K562 treated with DMSO at 1 percent for 4 hours (cell line): Measurements from ENCODE around the gene ZNF30. TPM values are rescaled to one million over a fixed set of nuclear protein-coding genes. Genes with fewer than 3 reads are reported as not detected.

ENCODE experiments used
- total RNA-seq: library from RNA; unstranded; fragments of 300-600 nt; gene quantifications from 2 replicates; pipeline ENCODE4 v1.2.3, GENCODE V29; 2022; ENCODE audit not compliant: insufficient read depth

The ZNF30 gene
- 8.5 and 17.1 TPM in 2 replicates for total RNA-seq

GRCh38 chr19:34926685-34927375 is at the start of gene ZNF30:
Gene ZNF30, plus strand, starts transcription at chr19:34926903. Its CDS starts 3,045 bp downstream, at chr19:34929948.

GRCh38 chr19:34963573-34964406 is 37.1 kb downstream of the ZNF30 start, which contains the start of gene ZNF792:
Gene ZNF792, minus strand, starts transcription at chr19:34964229. Its CDS starts 567 bp downstream, at chr19:34963662.

Other genes with a start within 250 kb of the ZNF30 start
- gene SCGB2B2, start 249.7 kb upstream of the ZNF30 start, total RNA-seq = not detected in 2 replicates
- 0.38 and 1.3 TPM in 2 replicates for gene ZNF302, start 249.2 kb upstream of the ZNF30 start, total RNA-seq
- 12.5 and 14.2 TPM in 2 replicates for gene ZNF181, start 192.7 kb upstream of the ZNF30 start, total RNA-seq
- gene ZNF599, start 153.7 kb upstream of the ZNF30 start, total RNA-seq = 6.2 and 6.5 TPM in 2 replicates
- 2.9 and 3.1 TPM in 2 replicates for gene ZNF792, start 37.3 kb downstream of the ZNF30 start, total RNA-seq
- gene GRAMD1A, start 73.4 kb downstream of the ZNF30 start, total RNA-seq = 71.0 and 92.8 TPM in 2 replicates
- gene SCN1B, start 103.6 kb downstream of the ZNF30 start, total RNA-seq = 4.4 and 5.1 TPM in 2 replicates
- 2.3 and 3.3 TPM in 2 replicates for gene HPN, start 114.8 kb downstream of the ZNF30 start, total RNA-seq
- not detected in 2 replicates for gene FXYD3, start 188.9 kb downstream of the ZNF30 start, total RNA-seq
- gene LGI4, start 208.2 kb downstream of the ZNF30 start, total RNA-seq = 0.47 and 2.3 TPM in 2 replicates
- gene FXYD1, start 211.9 kb downstream of the ZNF30 start, total RNA-seq = not detected in 2 replicates
- 2.7 TPM in 1 of 2 replicates, not detected in the other for gene FXYD7, start 216.4 kb downstream of the ZNF30 start, total RNA-seq
- 333 and 372 TPM in 2 replicates for gene FXYD5, start 227.8 kb downstream of the ZNF30 start, total RNA-seq